Neuronal stem cell (in vitro differentiated cells): ENCODE measurements around the gene HUNK.

Source experiments
- DNase-seq: peaks from one replicate; pipeline ENCODE4 v3.0.0-alpha.2; 2013; ENCODE audit warnings: low spot score
- H2AFZ ChIP-seq: one replicate; pipeline ENCODE4 v1.6.1; 2013; ENCODE audit warnings: mild to moderate bottlenecking, low read length, inconsistent platforms
- H2AK5ac ChIP-seq: 2 replicates; pipeline ENCODE4 v1.6.1; 2013; ENCODE audit warnings: low read depth, mild to moderate bottlenecking, inconsistent platforms, low read length, moderate library complexity, mixed read lengths
- H2BK120ac ChIP-seq: 2 replicates; pipeline ENCODE4 v1.6.1; 2013; ENCODE audit warnings: low read depth, mild to moderate bottlenecking, inconsistent platforms, low read length, moderate library complexity, mixed read lengths
- H2BK12ac ChIP-seq: one replicate; pipeline ENCODE4 v1.6.1; 2013; ENCODE audit warnings: low read length, inconsistent platforms
- H2BK15ac ChIP-seq: 2 replicates; pipeline ENCODE4 v1.6.1; 2013; ENCODE audit warnings: mild to moderate bottlenecking, low read length, inconsistent platforms, mixed read lengths
- H2BK5ac ChIP-seq: one replicate; pipeline ENCODE4 v1.6.1; 2013; ENCODE audit warnings: inconsistent platforms, mild to moderate bottlenecking, low read length, moderate library complexity
- H3K14ac ChIP-seq: one replicate; pipeline ENCODE4 v1.6.1; 2013; ENCODE audit warnings: low read length, inconsistent platforms
- H3K18ac ChIP-seq: 2 replicates; pipeline ENCODE4 v1.6.1; 2013; ENCODE audit warnings: low read length, inconsistent platforms
- H3K23ac ChIP-seq: 2 replicates; pipeline ENCODE4 v1.6.1; 2013; ENCODE audit warnings: low read depth, mild to moderate bottlenecking, mixed read lengths, low read length, inconsistent platforms; ENCODE audit not compliant: poor library complexity
- H3K27ac ChIP-seq: replicated peaks from 3 replicates; pipeline ENCODE4 v1.5.1; 2013; ENCODE audit warnings: low read length, inconsistent platforms
- H3K27me3 ChIP-seq, 3 experiments: 2 replicates each; pipeline ENCODE4 v1.6.1; 2013; ENCODE audit warnings: low read length in 3 of 3, mild to moderate bottlenecking in 2 of 3, inconsistent platforms in 1 of 3, low read depth in 1 of 3, mixed read lengths in 1 of 3, moderate library complexity in 1 of 3; ENCODE audit not compliant: control insufficient read depth in 3 of 3, insufficient read depth in 3 of 3
- H3K36me3 ChIP-seq, 2 donors: replicated peaks in 1 of 2; 2 replicates each; pipeline ENCODE4 v1.6.1; 2013; ENCODE audit warnings: low read length in 2 of 2; ENCODE audit not compliant: control insufficient read depth in 2 of 2, insufficient read depth in 2 of 2
- H3K4ac ChIP-seq: 2 replicates; pipeline ENCODE4 v1.6.1; 2013; ENCODE audit warnings: inconsistent platforms, mild to moderate bottlenecking, low read length, moderate library complexity
- H3K4me1 ChIP-seq, 2 donors: 1 replicate in 1 of 2; 2 replicates in 1 of 2; pipeline ENCODE4 v1.6.1; 2013; ENCODE audit warnings: low read length in 2 of 2, low read depth in 1 of 2; ENCODE audit not compliant: control insufficient read depth in 2 of 2, insufficient read depth in 1 of 2
- H3K4me2 ChIP-seq: one replicate; pipeline ENCODE4 v1.6.1; 2013; ENCODE audit warnings: mild to moderate bottlenecking, low read length, inconsistent platforms; ENCODE audit not compliant: insufficient read depth, poor library complexity, severe bottlenecking
- H3K4me3 ChIP-seq, 2 donors: 2 replicates each; pipeline ENCODE4 v1.5.1; 2013; ENCODE audit warnings: low read length in 2 of 2, mild to moderate bottlenecking in 2 of 2, inconsistent platforms in 1 of 2, moderate library complexity in 1 of 2
- H3K79me1 ChIP-seq: one replicate; pipeline ENCODE4 v1.6.1; 2013; ENCODE audit warnings: low read depth, mild to moderate bottlenecking, inconsistent platforms, low read length, moderate library complexity
- H3K9ac ChIP-seq: one replicate; pipeline ENCODE4 v1.6.1; 2013; ENCODE audit warnings: mild to moderate bottlenecking, low read depth, low read length, inconsistent platforms; ENCODE audit not compliant: poor library complexity
- H3K9me3 ChIP-seq, 2 donors: replicated peaks in 1 of 2; 2 replicates each; pipeline versions ENCODE3 to v1.6.1; 2013; ENCODE audit warnings: low read length in 2 of 2, mild to moderate bottlenecking in 2 of 2, inconsistent platforms in 1 of 2, low read depth in 1 of 2, mixed read lengths in 1 of 2, moderate library complexity in 1 of 2; ENCODE audit not compliant: control insufficient read depth in 2 of 2, insufficient read depth in 1 of 2
- H4K8ac ChIP-seq: one replicate; pipeline ENCODE4 v1.6.1; 2013; ENCODE audit warnings: low read depth, mild to moderate bottlenecking, inconsistent platforms, low read length, moderate library complexity
- H4K91ac ChIP-seq: one replicate; pipeline ENCODE4 v1.6.1; 2013; ENCODE audit warnings: low read length, low read depth, mild to moderate bottlenecking, inconsistent platforms; ENCODE audit not compliant: poor library complexity
- WGBS, 2 donors: extraction: QIAGEN DNeasy Blood & Tissue Kit; methylation state at CpG; one replicate each; pipeline ENCODE4 v1.1.7; 2013; ENCODE audit warnings: missing lambda C conversion rate in 2 of 2, mixed read lengths in 1 of 2; ENCODE audit not compliant: insufficient read length in 2 of 2, insufficient replicate concordance in 1 of 2; ENCODE audit errors: extremely low coverage in 2 of 2; 5-methylcytosine and 5-hydroxymethylcytosine counted together

The HUNK gene

DNA sequence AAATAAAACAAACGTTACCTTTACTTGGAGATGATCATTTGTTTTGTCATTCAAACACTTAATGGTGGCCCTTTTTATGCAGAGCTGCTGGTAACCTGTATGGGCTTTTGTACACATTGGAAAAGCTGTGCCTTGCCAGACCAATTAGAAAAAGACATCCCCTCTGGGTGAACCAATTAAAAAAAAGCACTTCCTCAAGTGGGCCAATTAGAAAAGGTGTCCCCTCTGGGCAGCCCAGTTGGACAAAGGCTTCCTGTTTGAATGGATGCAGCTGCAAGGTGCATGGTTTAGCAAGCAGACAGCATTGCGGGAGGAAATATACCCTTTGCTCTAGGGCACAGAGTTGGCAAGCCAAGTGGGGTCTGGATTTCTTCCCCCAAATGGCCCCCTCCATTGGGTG is 21.6 kb downstream of the HUNK start:
- H3K27ac ChIP-seq = no peak overlapping the region
- no peak overlapping the region for H3K18ac ChIP-seq
- H3K36me3 ChIP-seq = peaks cover 0 to 28% of the 10 kb centered on the region in 2 donors
- H3K9ac ChIP-seq = no peak overlapping the region
- H3K9me3 ChIP-seq = peaks cover 0 to 10% of the 10 kb centered on the region in 2 donors
- peaks cover 5% of the 10 kb centered on the region for H3K79me1 ChIP-seq
- H3K23ac ChIP-seq = no peak overlapping the region
- H3K4me3 ChIP-seq = no peak overlapping the region
- H3K4ac ChIP-seq = no peak overlapping the region
- no peak overlapping the region for H3K14ac ChIP-seq
- H3K4me1 ChIP-seq = peaks cover 6 to 7% of the 10 kb centered on the region in 2 donors
- H4K8ac ChIP-seq = no peak overlapping the region
- H3K27me3 ChIP-seq = no peaks in the 10 kb centered on the region
- H3K4me2 ChIP-seq = no peak overlapping the region
- no peak overlapping the region for H2BK15ac ChIP-seq
- H2BK120ac ChIP-seq = no peak overlapping the region
- no peak overlapping the region for H4K91ac ChIP-seq
- no CpG with 5 or more reads among the region's 2 CpGs for WGBS, 2 donors
- H2AFZ ChIP-seq = no peak overlapping the region
- H2BK5ac ChIP-seq = no peak overlapping the region
- DNase-seq = no peak
- no peak overlapping the region for H2AK5ac ChIP-seq
- no peak overlapping the region for H2BK12ac ChIP-seq

DNA sequence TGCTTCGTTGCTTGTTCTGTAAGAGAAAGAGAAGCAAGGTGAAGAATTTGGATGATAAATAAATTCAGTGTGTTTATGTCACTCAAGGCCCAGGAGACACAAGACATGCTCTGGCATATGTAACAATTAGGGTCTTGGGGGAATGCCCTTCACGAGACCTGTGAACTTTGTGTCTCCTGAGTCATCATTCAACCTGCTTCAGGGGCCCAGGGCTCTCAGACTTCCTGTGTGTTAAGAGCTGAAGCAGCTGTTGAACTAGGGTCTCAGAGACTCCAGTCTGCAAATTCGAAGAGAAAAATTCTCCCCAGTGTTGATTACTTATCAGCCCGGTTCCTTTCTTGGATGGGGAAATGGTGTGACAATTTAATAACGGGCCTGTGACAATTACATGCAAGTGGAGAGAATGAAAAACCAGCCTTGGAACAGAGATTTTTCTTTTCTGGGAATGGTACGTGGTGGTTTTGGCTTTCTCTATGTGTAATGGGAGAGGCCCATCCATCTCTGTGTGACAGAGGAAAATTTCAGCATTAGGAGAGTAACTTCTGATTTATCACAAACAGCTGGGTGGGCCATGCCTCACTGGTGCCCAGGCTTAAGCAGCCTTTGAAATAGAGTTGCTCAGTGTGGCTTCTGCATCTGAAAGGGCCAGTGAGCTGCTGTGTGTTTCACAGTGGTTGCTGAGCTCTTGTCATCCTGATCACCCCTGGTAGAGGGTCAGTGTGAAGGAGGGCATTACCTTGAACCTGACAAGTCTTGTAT is 22.4 kb downstream of the HUNK start:
- peaks cover 6 to 9% of the 10 kb centered on the region in 2 donors for H3K4me1 ChIP-seq
- no peak overlapping the region for H3K18ac ChIP-seq
- H2BK120ac ChIP-seq = no peak overlapping the region
- no peak overlapping the region for H3K14ac ChIP-seq
- H3K27ac ChIP-seq = no peak overlapping the region
- H3K23ac ChIP-seq = no peak overlapping the region
- H2BK15ac ChIP-seq = no peak overlapping the region
- no peaks in the 10 kb centered on the region for H3K27me3 ChIP-seq
- H2AK5ac ChIP-seq = no peak overlapping the region
- no peak overlapping the region for H4K8ac ChIP-seq
- H2AFZ ChIP-seq = no peak overlapping the region
- no peak overlapping the region for H2BK5ac ChIP-seq
- H3K4me3 ChIP-seq = no peak overlapping the region
- no peak overlapping the region for H3K4me2 ChIP-seq
- H3K36me3 ChIP-seq = peaks cover 0 to 28% of the 10 kb centered on the region in 2 donors
- no peak overlapping the region for H3K4ac ChIP-seq
- peaks cover 5% of the 10 kb centered on the region for H3K79me1 ChIP-seq
- H2BK12ac ChIP-seq = no peak overlapping the region
- H3K9ac ChIP-seq = no peak overlapping the region
- no peak overlapping the region for H4K91ac ChIP-seq
- WGBS, 2 donors = no CpG with 5 or more reads among the region's 6 CpGs
- H3K9me3 ChIP-seq = peaks cover 0 to 10% of the 10 kb centered on the region in 2 donors
- no peak for DNase-seq

- Histone ChIP-seq H2BK120ac (no peak overlapping the region), H2AK5ac (no peak overlapping the region), H2BK15ac (no peak overlapping the region), H2BK12ac (no peak overlapping the region), H3K14ac (no peak overlapping the region), H4K91ac (no peak overlapping the region), H3K27ac (no peak overlapping the region), H3K9me3 (peaks cover 0 to 10% of the 10 kb centered on the region in 2 donors), H3K9ac (no peak overlapping the region), H3K4me1 (peaks cover 6 to 9% of the 10 kb centered on the region in 2 donors), H2BK5ac (no peak overlapping the region), H3K4me3 (no peak overlapping the region), H3K36me3 (peaks cover 0 to 27% of the 10 kb centered on the region in 2 donors), H3K18ac (no peak overlapping the region), H2AFZ (no peak overlapping the region), H3K27me3 (no peaks in the 10 kb centered on the region), H3K79me1 (peaks cover 5% of the 10 kb centered on the region), H3K4ac (no peak overlapping the region), H3K4me2 (no peak overlapping the region), H4K8ac (no peak overlapping the region), H3K23ac (no peak overlapping the region)
- WGBS, 2 donors = no CpG with 5 or more reads among the region's 7 CpGs
- DNase-seq = no peak
Measured at GRCh38 chr21:31896019-31896418, 23.2 kb downstream of the HUNK start.

GRCh38 chr21:31897311-31897710 is 24.5 kb downstream of the HUNK start:
- no peaks in the 10 kb centered on the region for H3K27me3 ChIP-seq
- peaks cover 0 to 10% of the 10 kb centered on the region in 2 donors for H3K9me3 ChIP-seq
- H3K36me3 ChIP-seq = peaks cover 0 to 27% of the 10 kb centered on the region in 2 donors
- no peak overlapping the region for H3K27ac ChIP-seq
- no peak for DNase-seq
- no peak overlapping the region for H2AFZ ChIP-seq
- no peak overlapping the region for H3K9ac ChIP-seq
- H3K4me1 ChIP-seq = peaks cover 6 to 9% of the 10 kb centered on the region in 2 donors
- H4K91ac ChIP-seq = no peak overlapping the region
- no peak overlapping the region for H2BK120ac ChIP-seq
- H3K23ac ChIP-seq = no peak overlapping the region
- no peak overlapping the region for H2BK5ac ChIP-seq
- no peak overlapping the region for H2AK5ac ChIP-seq
- H4K8ac ChIP-seq = no peak overlapping the region
- no peak overlapping the region for H2BK12ac ChIP-seq
- peaks cover 5% of the 10 kb centered on the region for H3K79me1 ChIP-seq
- no peak overlapping the region for H3K18ac ChIP-seq
- WGBS, 2 donors = no CpG with 5 or more reads among the region's 3 CpGs
- no peak overlapping the region for H3K4ac ChIP-seq
- no peak overlapping the region for H2BK15ac ChIP-seq
- H3K14ac ChIP-seq = no peak overlapping the region
- no peak overlapping the region for H3K4me3 ChIP-seq
- no peak overlapping the region for H3K4me2 ChIP-seq
